GM19438 (cell line): Measurements from ENCODE around the gene LTBP1.
"Not testable (repeated sequence)": the region's sequence is repeated elsewhere in the genome, so short reads cannot be mapped to it uniquely, and the experiment has no call there.

Source experiments
- ATAC-seq: cut with Tn5 transposase; IDR thresholded peaks from one replicate; pipeline ENCODE4 v1.9.1; 2021; ENCODE audit warnings: low read depth; ENCODE audit not compliant: unreplicated experiment

The LTBP1 gene

GRCh38 chr2:33133454-33133952 is 186.8 kb downstream of the LTBP1 start:
- ATAC-seq: no peak

- no peak for ATAC-seq
Measured at GRCh38 chr2:33134086-33134771, 187.5 kb downstream of the LTBP1 start.

- no peak for ATAC-seq
Measured at GRCh38 chr2:33134791-33135560, 188.2 kb downstream of the LTBP1 start.

- ATAC-seq: no peak
Measured at GRCh38 chr2:33135645-33136044, 188.9 kb downstream of the LTBP1 start.

- ATAC-seq: no peak
Measured at GRCh38 chr2:33136056-33136455, 189.3 kb downstream of the LTBP1 start.

GRCh38 chr2:33136566-33136965 is 189.8 kb downstream of the LTBP1 start:
- ATAC-seq: no peak

GRCh38 chr2:33137331-33137730 is 190.6 kb downstream of the LTBP1 start:
- no peak for ATAC-seq

- ATAC-seq: no peak
Measured at GRCh38 chr2:33139949-33140348, 193.2 kb downstream of the LTBP1 start.

GRCh38 chr2:33141476-33141875 is 194.7 kb downstream of the LTBP1 start:
- ATAC-seq: no peak

GRCh38 chr2:33142810-33143209 is 196.1 kb downstream of the LTBP1 start:
- ATAC-seq: no peak

- no peak for ATAC-seq
Measured at GRCh38 chr2:33144243-33144642, 197.5 kb downstream of the LTBP1 start.

- ATAC-seq: no peak
Measured at GRCh38 chr2:33145459-33145858, 198.7 kb downstream of the LTBP1 start.

- ATAC-seq: no peak
Measured at GRCh38 chr2:33146102-33146501, 199.3 kb downstream of the LTBP1 start.

- ATAC-seq: no peak
Measured at GRCh38 chr2:33153008-33153407, 206.3 kb downstream of the LTBP1 start.

GRCh38 chr2:33158482-33159003 is 211.8 kb downstream of the LTBP1 start:
- no peak for ATAC-seq

GRCh38 chr2:33160191-33160590 is 213.4 kb downstream of the LTBP1 start:
- no peak for ATAC-seq

- ATAC-seq: no peak
Measured at GRCh38 chr2:33166287-33166881, 219.6 kb downstream of the LTBP1 start.

GRCh38 chr2:33167622-33168245 is 221.0 kb downstream of the LTBP1 start:
- no peak for ATAC-seq

- no peak for ATAC-seq
Measured at GRCh38 chr2:33168425-33168824, 221.7 kb downstream of the LTBP1 start.

- ATAC-seq: no peak
Measured at GRCh38 chr2:33168922-33169321, 222.2 kb downstream of the LTBP1 start.

GRCh38 chr2:33170251-33170650 is 223.5 kb downstream of the LTBP1 start:
- not testable (repeated sequence) for ATAC-seq
